HepG2 (cell line): Measurements from ENCODE around the gene MRPS14. TPM values are rescaled to one million over a fixed set of nuclear protein-coding genes. Genes with fewer than 3 reads are reported as not detected.

ENCODE experiments used
- ATAC-seq: fragments of 200-7000 bp; cut with Tn5 transposase; 3 replicates; pipeline ENCODE4 v1.9.1; 2020; ENCODE audit warnings: mild to moderate bottlenecking, moderate library complexity
- BruUV-seq: library from RNA; stranded (reverse); fragments of 400-500 nt; replicated peaks from 2 replicates; lab custom pipeline; 2021; lab: Mats Ljungman, UMichigan
- CTCF ChIA-PET: fragments of 300-600 bp; formaldehyde crosslinking; extraction: SDS; loops from one replicate; lab custom pipeline; 2021; ENCODE audit warnings: low total read pairs, inconsistent platforms, low intra/inter-chr PET ratio; lab: Yijun Ruan, JAX
- POLR2A ChIA-PET: fragments of 350-600 bp; sonication (Branson Sonifier 250); formaldehyde crosslinking; loops from one replicate; lab custom pipeline; 2020; ENCODE audit warnings: antibody characterized with exemption, inconsistent platforms; lab: Yijun Ruan, JAX
- DNase-seq: peaks from one replicate; pipeline ENCODE4 v3.0.0-alpha.2; 2015; ENCODE audit warnings: low spot score
- FAIRE-seq: peaks from 3 replicates; lab custom pipeline; 2011; peaks lifted over from hg19 to GRCh38; lab: Jason Lieb, UNC
- H2AFZ ChIP-seq: one replicate; pipeline ENCODE4 v1.6.1; 2011; ENCODE audit warnings: low read length, inconsistent platforms
- H3K27ac ChIP-seq: fragments of 300-600 bp; 3 replicates; pipeline ENCODE4 v1.8.0; 2011; ENCODE audit warnings: mixed run types, mild to moderate bottlenecking, mixed read lengths, low read length, inconsistent platforms; ENCODE audit not compliant: insufficient read depth; ENCODE audit errors: extremely low read length
- H3K27me3 ChIP-seq, 2 experiments: fragments of 200-600 bp in 1 of 2; 2 replicates in 1 of 2; 3 replicates in 1 of 2; pipeline versions ENCODE4 v1.6.0 to v1.8.0; 2011; ENCODE audit warnings: low read length in 2 of 2, mild to moderate bottlenecking in 2 of 2, moderate library complexity in 2 of 2, inconsistent platforms in 1 of 2; ENCODE audit not compliant: insufficient read depth in 2 of 2, control insufficient read depth in 1 of 2
- H3K36me3 ChIP-seq, 2 experiments: fragments of 200-600 bp in 1 of 2; replicated peaks in 1 of 2; 2 replicates in 1 of 2; 3 replicates in 1 of 2; pipeline versions ENCODE4 v1.5.1 to v1.8.0; 2011; ENCODE audit warnings: low read length in 2 of 2, inconsistent platforms in 1 of 2; ENCODE audit not compliant: insufficient read depth in 2 of 2, control insufficient read depth in 1 of 2
- H3K4me1 ChIP-seq: 2 replicates; pipeline ENCODE4 v1.5.1; 2012; ENCODE audit warnings: low read length, inconsistent platforms; ENCODE audit not compliant: insufficient read depth
- H3K4me2 ChIP-seq: 2 replicates; pipeline ENCODE4 v1.6.0; 2011; ENCODE audit warnings: low read depth, low read length, inconsistent platforms
- H3K4me3 ChIP-seq, 3 experiments: fragments of 200-600 bp in 1 of 3; sonication (generic), shearing (Covaris generic) in 1 of 3; replicated peaks in 1 of 3; 2 replicates each; pipeline ENCODE4 v1.5.1; 2011 to 2016; ENCODE audit warnings: low read length in 3 of 3, inconsistent platforms in 2 of 3, low read depth in 2 of 3, mild to moderate bottlenecking in 2 of 3, control low read depth in 1 of 3, mixed read lengths in 1 of 3; ENCODE audit not compliant: insufficient read depth in 1 of 3
- H3K79me2 ChIP-seq: one replicate; pipeline ENCODE4 v1.6.1; 2011; ENCODE audit warnings: low read length, inconsistent platforms; ENCODE audit not compliant: insufficient read depth
- H3K9ac ChIP-seq: 2 replicates; pipeline ENCODE4 v1.6.0; 2011; ENCODE audit warnings: mild to moderate bottlenecking, low read depth, low read length, inconsistent platforms; ENCODE audit not compliant: insufficient read depth
- H3K9me3 ChIP-seq: 2 replicates; pipeline ENCODE4 v1.5.1; 2012; ENCODE audit warnings: mild to moderate bottlenecking, low read length
- H4K20me1 ChIP-seq: 2 replicates; pipeline ENCODE4 v1.6.0; 2011; ENCODE audit warnings: inconsistent platforms, mild to moderate bottlenecking, low read length, moderate library complexity; ENCODE audit not compliant: insufficient read depth
- GATA4 ChIP-seq: sonication (generic); IDR thresholded peaks from 2 replicates; pipeline ENCODE4 v1.6.1; 2016; ENCODE audit warnings: antibody characterized with exemption, low read depth, borderline replicate concordance
- MED8 ChIP-seq: sonication (generic); formaldehyde crosslinking; IDR thresholded peaks from 2 replicates; pipeline ENCODE4 v1.8.1; 2023; ENCODE audit warnings: mild to moderate bottlenecking, missing genetic modification reagents; ENCODE audit not compliant: insufficient replicate concordance
- NR2F6 ChIP-seq, 2 experiments: IDR thresholded peaks; 2 replicates each; pipeline ENCODE4 v1.6.1; 2016; ENCODE audit warnings: antibody characterized with exemption in 1 of 2, mild to moderate bottlenecking in 1 of 2
- PAF1 ChIP-seq: IDR thresholded peaks from 2 replicates; pipeline ENCODE4 v1.6.1; 2016; ENCODE audit warnings: missing genetic modification reagents, missing compliant biosample characterization
- RCOR2 ChIP-seq: IDR thresholded peaks from 2 replicates; pipeline ENCODE4 v1.6.1; 2016; ENCODE audit warnings: missing biosample characterization, missing genetic modification reagents
- RFX5 ChIP-seq: IDR thresholded peaks from 2 replicates; pipeline ENCODE4 v1.6.1; 2011; ENCODE audit warnings: low read depth, low read length, improper control_type of control experiment
- SP4 ChIP-seq: sonication (generic); formaldehyde crosslinking; IDR thresholded peaks from 2 replicates; pipeline ENCODE4 v1.8.1; 2023; ENCODE audit warnings: mild to moderate bottlenecking, missing genetic modification reagents
- ZNF205 ChIP-seq: IDR thresholded peaks from 2 replicates; pipeline ENCODE4 v1.6.1; 2018; ENCODE audit warnings: missing biosample characterization, missing genetic modification reagents
- ZNF367 ChIP-seq: sonication (generic); formaldehyde crosslinking; IDR thresholded peaks from 2 replicates; pipeline ENCODE4 v1.4.0; 2020; ENCODE audit warnings: missing genetic modification reagents, borderline replicate concordance
- ZNF616 ChIP-seq: sonication (generic); formaldehyde crosslinking; IDR thresholded peaks from 2 replicates; pipeline ENCODE4 v1.5.0; 2020; ENCODE audit warnings: low read depth, mild to moderate bottlenecking, missing genetic modification reagents
- ZNF790 ChIP-seq: sonication (generic); formaldehyde crosslinking; IDR thresholded peaks from 2 replicates; pipeline ENCODE4 v1.8.0; 2022; ENCODE audit warnings: missing genetic modification reagents, mild to moderate bottlenecking, borderline replicate concordance
- in situ Hi-C: cut with HindIII; loops from 2 replicates; pipeline ENCODE4 v1.10.0; 2017; ENCODE audit warnings: low pct_unique_long_range_greater_than_20kb; ENCODE audit not compliant: extremely low pct_ligation_motif_present
- intact Hi-C: fragments of 100-400 bp; cut with micrococcal nuclease; formaldehyde crosslinking; loops from one replicate; pipeline ENCODE4 v1.10.0; 2022; ENCODE audit not compliant: unreplicated experiment
- polyA plus RNA-seq, 8 experiments: library from polyadenylated mRNA; depleted of rRNA in 3 of 8; stranded (reverse) in 7 of 8; unstranded in 1 of 8; fragments of >200 nt; fragmentation: Illumina TruSeq in 4 of 8; extraction: Trizol in 4 of 8; gene quantifications; 2 replicates each; pipeline versions ENCODE4 v1.2.1 to v1.2.3, GENCODE V29; 2011 to 2016; ENCODE audit warnings: low read depth in 4 of 8, missing spikeins in 1 of 8, mixed read lengths in 1 of 8; ENCODE audit not compliant: insufficient read depth in 1 of 8
- total RNA-seq, 5 experiments: library from RNA; depleted of rRNA; stranded (reverse); fragments of >200 nt; fragmentation: Illumina TruSeq; extraction: Trizol; gene quantifications; 2 replicates each; pipeline ENCODE4 v1.2.3, GENCODE V29; 2016; ENCODE audit warnings: low read depth in 1 of 5
- TF ChIP-seq, protein P1 (sequence below): sonication (generic); formaldehyde crosslinking; IDR thresholded peaks from 2 replicates; pipeline ENCODE4 v1.5.0; 2020; ENCODE audit warnings: mild to moderate bottlenecking, low read depth, missing genetic modification reagents, borderline replicate concordance
- TF ChIP-seq, protein P2 (sequence below): IDR thresholded peaks from 2 replicates; pipeline ENCODE4 v1.6.1; 2016; ENCODE audit warnings: control low read depth
- TF ChIP-seq, protein P3 (sequence below): sonication (generic); formaldehyde crosslinking; IDR thresholded peaks from 2 replicates; pipeline ENCODE4 v1.5.0; 2020; ENCODE audit warnings: missing genetic modification reagents
- TF ChIP-seq, protein P4 (sequence below): sonication (generic); formaldehyde crosslinking; IDR thresholded peaks from 2 replicates; pipeline ENCODE4 v1.4.0; 2020; ENCODE audit warnings: mild to moderate bottlenecking, missing genetic modification reagents

Gene MRPS14
- total and polyA plus RNA-seq, 2 of the 13 experiments (the other 11 are each of a cell fraction or from before 2014, with no cell fraction given), result 36.6 to 43.2 TPM

DNA sequence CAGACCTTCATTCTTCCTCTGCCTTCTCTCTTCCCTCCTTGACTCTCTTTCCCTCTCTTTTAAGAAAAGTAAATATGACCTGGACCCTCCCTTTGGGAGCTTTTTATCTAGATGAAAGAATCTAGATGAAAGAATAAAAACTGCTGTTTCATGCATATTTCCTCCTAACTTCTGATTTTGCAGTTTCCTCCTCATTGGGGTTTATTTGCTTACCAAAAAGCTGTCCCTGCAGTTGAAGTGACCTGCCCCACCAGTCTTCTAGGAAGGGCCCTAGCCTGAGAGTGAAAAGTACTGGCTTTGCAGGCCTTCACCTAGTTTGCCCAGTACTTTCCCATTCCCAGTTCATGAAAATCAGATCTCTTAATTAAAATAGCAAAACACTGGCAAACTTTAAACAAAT, 51.8 kb downstream of the MRPS14 start:
- in situ Hi-C loops (no loop called here), intact Hi-C loops (no loop called here)
- Histone ChIP-seq H3K4me3 (no peak overlapping the region), H4K20me1 (no peaks in the 10 kb centered on the region), H3K9ac (no peak overlapping the region), H3K79me2 (no peaks in the 10 kb centered on the region), H3K36me3 (no peaks in the 10 kb centered on the region), H3K27ac (no peak overlapping the region), H2AFZ (no peak overlapping the region), H3K27me3 (no peaks in the 10 kb centered on the region), H3K4me1 (peaks cover 23% of the 10 kb centered on the region), H3K9me3 (no peaks in the 10 kb centered on the region), H3K4me2 (no peak overlapping the region)
- BruUV-seq, result no TSS peak
- FAIRE-seq (no peak), DNase-seq (no peak), ATAC-seq (no peak)
- POLR2A ChIA-PET, result no interaction called here
- CTCF ChIA-PET, result no interaction called here
- TF ChIP-seq PAF1 (CRISPR knock-in tag) (no peak), ZNF616 (CRISPR knock-in tag) (no peak), ZNF790 (CRISPR knock-in tag) (no peak), SP4 (CRISPR knock-in tag) (no peak), NR2F6 (IDR thresholded peaks at IDR 0.05) (no peak), NR2F6 (CRISPR knock-in tag; IDR thresholded peaks at IDR 0.05) (no peak), GATA4 (no peak), RCOR2 (no peak), RFX5 (no peak), ZNF367 (CRISPR knock-in tag) (no peak), MED8 (no peak), ZNF205 (CRISPR knock-in tag) (no peak)
- TF ChIP-seq, protein P1, sequence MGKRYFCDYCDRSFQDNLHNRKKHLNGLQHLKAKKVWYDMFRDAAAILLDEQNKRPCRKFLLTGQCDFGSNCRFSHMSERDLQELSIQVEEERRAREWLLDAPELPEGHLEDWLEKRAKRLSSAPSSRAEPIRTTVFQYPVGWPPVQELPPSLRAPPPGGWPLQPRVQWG (CRISPR knock-in tag), result no peak
- TF ChIP-seq, protein P2, sequence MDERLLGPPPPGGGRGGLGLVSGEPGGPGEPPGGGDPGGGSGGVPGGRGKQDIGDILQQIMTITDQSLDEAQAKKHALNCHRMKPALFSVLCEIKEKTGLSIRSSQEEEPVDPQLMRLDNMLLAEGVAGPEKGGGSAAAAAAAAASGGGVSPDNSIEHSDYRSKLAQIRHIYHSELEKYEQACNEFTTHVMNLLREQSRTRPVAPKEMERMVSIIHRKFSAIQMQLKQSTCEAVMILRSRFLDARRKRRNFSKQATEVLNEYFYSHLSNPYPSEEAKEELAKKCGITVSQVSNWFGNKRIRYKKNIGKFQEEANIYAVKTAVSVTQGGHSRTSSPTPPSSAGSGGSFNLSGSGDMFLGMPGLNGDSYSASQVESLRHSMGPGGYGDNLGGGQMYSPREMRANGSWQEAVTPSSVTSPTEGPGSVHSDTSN (CRISPR knock-in tag), result no peak
- TF ChIP-seq, protein P3, sequence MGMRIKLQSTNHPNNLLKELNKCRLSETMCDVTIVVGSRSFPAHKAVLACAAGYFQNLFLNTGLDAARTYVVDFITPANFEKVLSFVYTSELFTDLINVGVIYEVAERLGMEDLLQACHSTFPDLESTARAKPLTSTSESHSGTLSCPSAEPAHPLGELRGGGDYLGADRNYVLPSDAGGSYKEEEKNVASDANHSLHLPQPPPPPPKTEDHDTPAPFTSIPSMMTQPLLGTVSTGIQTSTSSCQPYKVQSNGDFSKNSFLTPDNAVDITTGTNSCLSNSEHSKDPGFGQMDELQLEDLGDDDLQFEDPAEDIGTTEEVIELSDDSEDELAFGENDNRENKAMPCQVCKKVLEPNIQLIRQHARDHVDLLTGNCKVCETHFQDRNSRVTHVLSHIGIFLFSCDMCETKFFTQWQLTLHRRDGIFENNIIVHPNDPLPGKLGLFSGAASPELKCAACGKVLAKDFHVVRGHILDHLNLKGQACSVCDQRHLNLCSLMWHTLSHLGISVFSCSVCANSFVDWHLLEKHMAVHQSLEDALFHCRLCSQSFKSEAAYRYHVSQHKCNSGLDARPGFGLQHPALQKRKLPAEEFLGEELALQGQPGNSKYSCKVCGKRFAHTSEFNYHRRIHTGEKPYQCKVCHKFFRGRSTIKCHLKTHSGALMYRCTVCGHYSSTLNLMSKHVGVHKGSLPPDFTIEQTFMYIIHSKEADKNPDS (CRISPR knock-in tag), result no peak
- TF ChIP-seq, protein P4, sequence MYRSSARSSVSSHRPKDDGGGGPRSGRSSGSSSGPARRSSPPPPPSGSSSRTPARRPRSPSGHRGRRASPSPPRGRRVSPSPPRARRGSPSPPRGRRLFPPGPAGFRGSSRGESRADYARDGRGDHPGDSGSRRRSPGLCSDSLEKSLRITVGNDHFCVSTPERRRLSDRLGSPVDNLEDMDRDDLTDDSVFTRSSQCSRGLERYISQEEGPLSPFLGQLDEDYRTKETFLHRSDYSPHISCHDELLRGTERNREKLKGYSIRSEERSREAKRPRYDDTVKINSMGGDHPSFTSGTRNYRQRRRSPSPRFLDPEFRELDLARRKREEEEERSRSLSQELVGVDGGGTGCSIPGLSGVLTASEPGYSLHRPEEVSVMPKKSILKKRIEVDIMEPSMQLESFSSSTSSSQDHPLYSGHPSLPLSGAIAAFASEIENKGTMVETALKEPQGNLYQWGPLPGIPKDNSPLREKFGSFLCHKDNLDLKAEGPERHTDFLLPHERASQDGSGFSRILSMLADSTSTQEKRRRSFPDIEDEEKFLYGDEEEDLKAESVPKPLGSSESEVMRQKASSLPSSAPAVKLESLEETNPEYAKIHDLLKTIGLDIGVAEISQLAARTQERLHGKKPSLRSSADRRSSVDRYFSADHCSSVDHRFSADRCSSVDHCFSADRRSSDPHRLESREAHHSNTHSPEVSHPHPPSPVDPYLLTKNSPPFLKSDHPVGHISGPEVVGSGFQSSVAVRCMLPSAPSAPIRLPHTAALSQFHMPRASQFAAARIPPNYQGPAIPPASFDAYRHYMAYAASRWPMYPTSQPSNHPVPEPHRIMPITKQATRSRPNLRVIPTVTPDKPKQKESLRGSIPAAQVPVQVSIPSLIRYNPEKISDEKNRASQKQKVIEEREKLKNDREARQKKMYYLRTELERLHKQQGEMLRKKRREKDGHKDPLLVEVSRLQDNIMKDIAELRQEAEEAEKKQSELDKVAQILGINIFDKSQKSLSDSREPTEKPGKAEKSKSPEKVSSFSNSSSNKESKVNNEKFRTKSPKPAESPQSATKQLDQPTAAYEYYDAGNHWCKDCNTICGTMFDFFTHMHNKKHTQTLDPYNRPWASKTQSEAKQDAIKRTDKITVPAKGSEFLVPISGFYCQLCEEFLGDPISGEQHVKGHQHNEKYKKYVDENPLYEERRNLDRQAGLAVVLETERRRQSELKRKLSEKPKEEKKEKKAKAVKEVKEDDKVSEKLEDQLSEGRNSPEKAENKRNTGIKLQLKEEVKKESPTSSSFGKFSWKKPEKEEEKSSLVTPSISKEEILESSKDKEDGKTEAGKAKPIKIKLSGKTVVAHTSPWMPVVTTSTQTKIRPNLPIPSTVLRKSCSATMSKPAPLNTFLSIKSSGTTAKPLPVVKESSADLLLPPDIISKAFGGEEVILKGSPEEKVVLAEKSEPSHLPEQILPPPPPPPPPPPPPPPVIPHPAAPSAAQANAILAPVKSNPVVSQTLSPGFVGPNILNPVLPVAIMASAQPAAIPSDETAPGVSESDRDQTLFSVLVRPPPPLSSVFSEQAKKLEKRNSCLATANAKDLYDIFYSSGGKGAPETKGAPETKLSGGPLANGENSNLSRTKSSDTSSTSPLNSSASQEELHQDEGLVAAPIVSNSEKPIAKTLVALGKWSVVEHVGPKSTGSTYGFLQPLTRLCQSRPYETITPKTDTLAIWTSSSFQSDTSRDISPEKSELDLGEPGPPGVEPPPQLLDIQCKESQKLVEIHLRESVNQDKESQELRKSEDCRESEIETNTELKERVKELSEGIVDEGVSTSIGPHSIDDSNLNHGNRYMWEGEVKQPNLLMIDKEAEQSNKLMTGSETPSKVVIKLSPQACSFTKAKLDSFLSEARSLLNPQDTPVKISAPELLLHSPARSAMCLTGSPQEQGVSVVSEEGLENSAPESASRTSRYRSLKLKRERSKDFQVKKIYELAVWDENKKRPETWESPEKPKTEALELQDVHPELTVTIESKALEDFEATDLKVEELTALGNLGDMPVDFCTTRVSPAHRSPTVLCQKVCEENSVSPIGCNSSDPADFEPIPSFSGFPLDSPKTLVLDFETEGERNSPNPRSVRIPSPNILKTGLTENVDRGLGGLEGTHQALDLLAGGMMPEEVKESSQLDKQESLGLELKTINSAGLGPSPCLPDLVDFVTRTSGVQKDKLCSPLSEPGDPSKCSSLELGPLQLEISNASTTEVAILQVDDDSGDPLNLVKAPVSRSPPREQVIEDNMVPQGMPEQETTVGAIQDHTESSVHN (CRISPR knock-in tag), result no peak
